GM23338 (cell line): ENCODE measurements around the gene SF3A1. TPM values are rescaled to one million over a fixed set of nuclear protein-coding genes. Genes with fewer than 3 reads are reported as not detected.

Source experiments
- ATAC-seq: fragments of 200-7000 bp; cut with Tn5 transposase; 3 replicates; pipeline ENCODE4 v1.9.1; 2020
- DNase-seq: peaks from one replicate; pipeline ENCODE4 v3.0.0-alpha.2; 2015; ENCODE audit warnings: low spot score
- H2AFZ ChIP-seq: fragments of 200-600 bp; sonication (generic); 2 replicates; pipeline ENCODE4 v1.8.0; 2016; ENCODE audit warnings: antibody characterized with exemption, mild to moderate bottlenecking, moderate library complexity
- H3F3A ChIP-seq: fragments of 200-600 bp; sonication (generic); replicated peaks from 2 replicates; pipeline ENCODE4 v1.8.0; 2017; ENCODE audit warnings: antibody characterized with exemption, mixed run types, low read depth
- H3K27ac ChIP-seq: fragments of 200-600 bp; sonication (generic); 2 replicates; pipeline ENCODE4 v1.6.1; 2016; ENCODE audit warnings: low read depth
- H3K27me3 ChIP-seq: fragments of 200-600 bp; sonication (generic); 2 replicates; pipeline ENCODE4 v1.8.0; 2016; ENCODE audit warnings: mild to moderate bottlenecking, mixed run types, moderate library complexity; ENCODE audit not compliant: insufficient read depth
- H3K36me3 ChIP-seq: fragments of 200-600 bp; sonication (generic); 2 replicates; pipeline ENCODE4 v1.8.0; 2016; ENCODE audit warnings: mild to moderate bottlenecking; ENCODE audit not compliant: insufficient read depth
- H3K4me1 ChIP-seq: fragments of 200-600 bp; sonication (generic); 2 replicates; pipeline ENCODE4 v1.8.0; 2016; ENCODE audit warnings: mild to moderate bottlenecking, moderate library complexity; ENCODE audit not compliant: insufficient read depth
- H3K4me2 ChIP-seq: fragments of 200-600 bp; sonication (generic); 2 replicates; pipeline ENCODE4 v1.7.1; 2017; ENCODE audit warnings: mixed run types
- H3K4me3 ChIP-seq: fragments of 200-600 bp; sonication (generic); 2 replicates; pipeline ENCODE4 v1.6.1; 2016; ENCODE audit warnings: mixed run types
- H3K79me2 ChIP-seq: fragments of 200-600 bp; sonication (generic); replicated peaks from 2 replicates; pipeline ENCODE4 v1.8.0; 2017; ENCODE audit warnings: mild to moderate bottlenecking; ENCODE audit not compliant: insufficient read depth
- H3K9me2 ChIP-seq: fragments of 200-600 bp; sonication (generic); 2 replicates; pipeline ENCODE4 v1.8.0; 2017; ENCODE audit not compliant: insufficient read depth
- H4K20me1 ChIP-seq: fragments of 200-600 bp; sonication (generic); replicated peaks from 2 replicates; pipeline ENCODE4 v1.8.0; 2017; ENCODE audit warnings: mild to moderate bottlenecking; ENCODE audit not compliant: insufficient read depth
- H3K27ac Mint-ChIP-seq: 2 replicates; pipeline ENCODE4 v1.8.0; 2020; ENCODE audit warnings: inconsistent platforms, mild to moderate bottlenecking, moderate library complexity, mixed read lengths
- H3K27me3 Mint-ChIP-seq: 3 replicates; pipeline ENCODE4 v1.8.0; 2022; ENCODE audit warnings: low read depth, mild to moderate bottlenecking, moderate library complexity, mixed read lengths, inconsistent platforms; ENCODE audit not compliant: insufficient read depth, poor library complexity
- H3K36me3 Mint-ChIP-seq: 3 replicates; pipeline ENCODE4 v1.8.0; 2021; ENCODE audit warnings: low read depth, mild to moderate bottlenecking, inconsistent platforms, moderate library complexity, mixed read lengths
- H3K4me1 Mint-ChIP-seq: 3 replicates; pipeline ENCODE4 v1.8.0; 2020; ENCODE audit warnings: mild to moderate bottlenecking, inconsistent platforms, mixed read lengths
- H3K4me3 Mint-ChIP-seq: 3 replicates; pipeline ENCODE4 v1.8.0; 2021; ENCODE audit warnings: moderate library complexity, mild to moderate bottlenecking, inconsistent platforms, mixed read lengths
- H3K9me3 Mint-ChIP-seq: 3 replicates; pipeline ENCODE4 v1.8.0; 2020; ENCODE audit warnings: moderate library complexity, mild to moderate bottlenecking, inconsistent platforms, mixed read lengths
- CREB1 ChIP-seq: fragments of 250-450 bp; sonication (Bioruptor Pico); IDR thresholded peaks from 2 replicates; pipeline ENCODE4 v1.5.0; 2020; ENCODE audit warnings: low read depth, mild to moderate bottlenecking, moderate library complexity
- JUNB ChIP-seq: IDR thresholded peaks from one replicate; pipeline ENCODE4 v1.6.1; 2016; ENCODE audit warnings: antibody characterized with exemption; ENCODE audit not compliant: unreplicated experiment
- NANOG ChIP-seq: IDR thresholded peaks from 2 replicates; pipeline ENCODE4 v1.6.1; 2016; ENCODE audit warnings: antibody characterized with exemption, borderline replicate concordance
- ZNF331 ChIP-seq: fragments of 250-450 bp; sonication (Bioruptor Pico); IDR thresholded peaks from 2 replicates; pipeline ENCODE4 v1.5.0; 2020; ENCODE audit warnings: low read depth, mild to moderate bottlenecking, moderate library complexity
- polyA plus RNA-seq: library from polyadenylated mRNA; unstranded; fragments of >200 nt; fragmentation: Nextera tagmentation; extraction: Ambion mirVana; gene quantifications from 2 replicates; pipeline ENCODE4 v1.2.1, GENCODE V29; 2016
- total RNA-seq: library from RNA; depleted of rRNA; stranded (reverse); fragments of >200 nt; shearing (Covaris generic); gene quantifications from 2 replicates; pipeline ENCODE4 v1.2.3, GENCODE V29; 2014
- TF ChIP-seq, protein P1 (sequence below), 2 experiments: fragments of 200-600 bp in 1 of 2; sonication (generic) in 1 of 2; conservative IDR thresholded peaks; 2 replicates each; pipeline versions ENCODE4 v1.5.1 to v1.6.1; 2016 to 2017; ENCODE audit warnings: antibody characterized with exemption in 2 of 2, low read depth in 2 of 2, mild to moderate bottlenecking in 2 of 2, moderate library complexity in 1 of 2
- TF ChIP-seq, protein P2 (sequence below): fragments of 250-450 bp; sonication (Bioruptor Pico); IDR thresholded peaks from 2 replicates; pipeline ENCODE4 v1.5.0; 2020; ENCODE audit warnings: mild to moderate bottlenecking, moderate library complexity

The SF3A1 gene
- total and polyA plus RNA-seq, 2 experiments from 2014 or later, result 107 to 108 TPM

DNA sequence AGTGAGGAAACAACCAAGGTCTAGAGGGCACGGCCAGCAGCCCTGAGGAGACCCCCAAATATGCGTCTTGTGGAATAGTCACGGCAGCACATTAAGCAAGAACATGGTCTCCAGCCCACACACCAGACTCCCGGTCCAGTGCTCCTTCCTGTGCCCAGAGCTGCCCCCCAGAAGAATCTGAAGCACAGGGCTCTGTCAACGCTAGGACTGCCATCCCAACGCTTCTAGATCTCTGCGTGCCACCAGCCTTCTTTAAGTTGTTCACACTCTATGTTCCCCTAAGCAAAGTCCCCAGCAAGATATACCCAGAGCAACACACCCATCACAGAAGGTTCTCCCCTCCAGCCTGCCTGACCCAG is 36.6 kb upstream of the SF3A1 start:
- H3K79me2 ChIP-seq, result no peaks in the 10 kb centered on the region

More for the DNA sequence above, 36.6 kb upstream of the SF3A1 start:
- Mint-ChIP-seq H3K27ac (no peak overlapping the region), H3K4me3 (no peak overlapping the region), H3K9me3 (peaks cover 16% of the 10 kb centered on the region), H3K36me3 (peaks cover 4% of the 10 kb centered on the region), H3K27me3 (peaks cover 40% of the 10 kb centered on the region), H3K4me1 (peaks cover 29% of the 10 kb centered on the region)
- peaks cover 22% of the 10 kb centered on the region for H3K4me1 ChIP-seq
- H4K20me1 ChIP-seq, result no peaks in the 10 kb centered on the region
- H3K4me3 ChIP-seq, result no peak overlapping the region
- no peak overlapping the region for H3K27ac ChIP-seq
- H3K9me2 ChIP-seq, result no peaks in the 10 kb centered on the region
- no peak overlapping the region for H2AFZ ChIP-seq
- ATAC-seq (no peak), DNase-seq (no peak)
- H3K4me2 ChIP-seq, result peak overlapping the region; percentile 71
- no peaks in the 10 kb centered on the region for H3K36me3 ChIP-seq
- H3K27me3 ChIP-seq, result peaks cover 29% of the 10 kb centered on the region
- H3F3A ChIP-seq, result no peaks in the 10 kb centered on the region
- TF ChIP-seq NANOG (no peak), JUNB (no peak), ZNF331 (CRISPR knock-in tag) (no peak), CREB1 (CRISPR knock-in tag) (no peak)
- TF ChIP-seq, protein P1, sequence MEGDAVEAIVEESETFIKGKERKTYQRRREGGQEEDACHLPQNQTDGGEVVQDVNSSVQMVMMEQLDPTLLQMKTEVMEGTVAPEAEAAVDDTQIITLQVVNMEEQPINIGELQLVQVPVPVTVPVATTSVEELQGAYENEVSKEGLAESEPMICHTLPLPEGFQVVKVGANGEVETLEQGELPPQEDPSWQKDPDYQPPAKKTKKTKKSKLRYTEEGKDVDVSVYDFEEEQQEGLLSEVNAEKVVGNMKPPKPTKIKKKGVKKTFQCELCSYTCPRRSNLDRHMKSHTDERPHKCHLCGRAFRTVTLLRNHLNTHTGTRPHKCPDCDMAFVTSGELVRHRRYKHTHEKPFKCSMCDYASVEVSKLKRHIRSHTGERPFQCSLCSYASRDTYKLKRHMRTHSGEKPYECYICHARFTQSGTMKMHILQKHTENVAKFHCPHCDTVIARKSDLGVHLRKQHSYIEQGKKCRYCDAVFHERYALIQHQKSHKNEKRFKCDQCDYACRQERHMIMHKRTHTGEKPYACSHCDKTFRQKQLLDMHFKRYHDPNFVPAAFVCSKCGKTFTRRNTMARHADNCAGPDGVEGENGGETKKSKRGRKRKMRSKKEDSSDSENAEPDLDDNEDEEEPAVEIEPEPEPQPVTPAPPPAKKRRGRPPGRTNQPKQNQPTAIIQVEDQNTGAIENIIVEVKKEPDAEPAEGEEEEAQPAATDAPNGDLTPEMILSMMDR (conservative IDR thresholded peaks at IDR 0.05; ENCODE audit: low read depth in 2 of 2), result no peak
- TF ChIP-seq, protein P2, sequence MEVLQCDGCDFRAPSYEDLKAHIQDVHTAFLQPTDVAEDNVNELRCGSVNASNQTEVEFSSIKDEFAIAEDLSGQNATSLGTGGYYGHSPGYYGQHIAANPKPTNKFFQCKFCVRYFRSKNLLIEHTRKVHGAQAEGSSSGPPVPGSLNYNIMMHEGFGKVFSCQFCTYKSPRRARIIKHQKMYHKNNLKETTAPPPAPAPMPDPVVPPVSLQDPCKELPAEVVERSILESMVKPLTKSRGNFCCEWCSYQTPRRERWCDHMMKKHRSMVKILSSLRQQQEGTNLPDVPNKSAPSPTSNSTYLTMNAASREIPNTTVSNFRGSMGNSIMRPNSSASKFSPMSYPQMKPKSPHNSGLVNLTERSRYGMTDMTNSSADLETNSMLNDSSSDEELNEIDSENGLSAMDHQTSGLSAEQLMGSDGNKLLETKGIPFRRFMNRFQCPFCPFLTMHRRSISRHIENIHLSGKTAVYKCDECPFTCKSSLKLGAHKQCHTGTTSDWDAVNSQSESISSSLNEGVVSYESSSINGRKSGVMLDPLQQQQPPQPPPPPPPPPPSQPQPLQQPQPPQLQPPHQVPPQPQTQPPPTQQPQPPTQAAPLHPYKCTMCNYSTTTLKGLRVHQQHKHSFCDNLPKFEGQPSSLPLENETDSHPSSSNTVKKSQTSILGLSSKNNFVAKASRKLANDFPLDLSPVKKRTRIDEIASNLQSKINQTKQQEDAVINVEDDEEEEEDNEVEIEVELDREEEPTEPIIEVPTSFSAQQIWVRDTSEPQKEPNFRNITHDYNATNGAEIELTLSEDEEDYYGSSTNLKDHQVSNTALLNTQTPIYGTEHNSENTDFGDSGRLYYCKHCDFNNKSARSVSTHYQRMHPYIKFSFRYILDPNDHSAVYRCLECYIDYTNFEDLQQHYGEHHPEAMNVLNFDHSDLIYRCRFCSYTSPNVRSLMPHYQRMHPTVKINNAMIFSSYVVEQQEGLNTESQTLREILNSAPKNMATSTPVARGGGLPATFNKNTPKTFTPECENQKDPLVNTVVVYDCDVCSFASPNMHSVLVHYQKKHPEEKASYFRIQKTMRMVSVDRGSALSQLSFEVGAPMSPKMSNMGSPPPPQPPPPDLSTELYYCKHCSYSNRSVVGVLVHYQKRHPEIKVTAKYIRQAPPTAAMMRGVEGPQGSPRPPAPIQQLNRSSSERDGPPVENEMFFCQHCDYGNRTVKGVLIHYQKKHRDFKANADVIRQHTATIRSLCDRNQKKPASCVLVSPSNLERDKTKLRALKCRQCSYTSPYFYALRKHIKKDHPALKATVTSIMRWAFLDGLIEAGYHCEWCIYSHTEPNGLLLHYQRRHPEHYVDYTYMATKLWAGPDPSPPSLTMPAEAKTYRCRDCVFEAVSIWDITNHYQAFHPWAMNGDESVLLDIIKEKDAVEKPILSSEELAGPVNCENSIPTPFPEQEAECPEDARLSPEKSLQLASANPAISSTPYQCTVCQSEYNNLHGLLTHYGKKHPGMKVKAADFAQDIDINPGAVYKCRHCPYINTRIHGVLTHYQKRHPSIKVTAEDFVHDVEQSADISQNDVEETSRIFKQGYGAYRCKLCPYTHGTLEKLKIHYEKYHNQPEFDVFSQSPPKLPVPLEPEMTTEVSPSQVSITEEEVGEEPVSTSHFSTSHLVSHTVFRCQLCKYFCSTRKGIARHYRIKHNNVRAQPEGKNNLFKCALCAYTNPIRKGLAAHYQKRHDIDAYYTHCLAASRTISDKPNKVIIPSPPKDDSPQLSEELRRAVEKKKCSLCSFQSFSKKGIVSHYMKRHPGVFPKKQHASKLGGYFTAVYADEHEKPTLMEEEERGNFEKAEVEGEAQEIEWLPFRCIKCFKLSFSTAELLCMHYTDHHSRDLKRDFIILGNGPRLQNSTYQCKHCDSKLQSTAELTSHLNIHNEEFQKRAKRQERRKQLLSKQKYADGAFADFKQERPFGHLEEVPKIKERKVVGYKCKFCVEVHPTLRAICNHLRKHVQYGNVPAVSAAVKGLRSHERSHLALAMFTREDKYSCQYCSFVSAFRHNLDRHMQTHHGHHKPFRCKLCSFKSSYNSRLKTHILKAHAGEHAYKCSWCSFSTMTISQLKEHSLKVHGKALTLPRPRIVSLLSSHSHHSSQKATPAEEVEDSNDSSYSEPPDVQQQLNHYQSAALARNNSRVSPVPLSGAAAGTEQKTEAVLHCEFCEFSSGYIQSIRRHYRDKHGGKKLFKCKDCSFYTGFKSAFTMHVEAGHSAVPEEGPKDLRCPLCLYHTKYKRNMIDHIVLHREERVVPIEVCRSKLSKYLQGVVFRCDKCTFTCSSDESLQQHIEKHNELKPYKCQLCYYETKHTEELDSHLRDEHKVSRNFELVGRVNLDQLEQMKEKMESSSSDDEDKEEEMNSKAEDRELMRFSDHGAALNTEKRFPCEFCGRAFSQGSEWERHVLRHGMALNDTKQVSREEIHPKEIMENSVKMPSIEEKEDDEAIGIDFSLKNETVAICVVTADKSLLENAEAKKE (CRISPR knock-in tag), result no peak
